ENCODE results near the gene NR2F2. TPM values are rescaled to one million over a fixed set of nuclear protein-coding genes. Genes with fewer than 3 reads are reported as not detected.

Gene NR2F2
- total and polyA plus RNA-seq, 2 donors (not counting 1 experiment from before 2014, with no cell fraction given): not detected

- ATAC-seq (ENCODE audit: low read depth): no peak
- Histone ChIP-seq H3K4me3 (ENCODE audit: control extremely low read depth in 1 of 5, extremely low read depth in 1 of 5, insufficient read depth in 1 of 5, low read depth in 2 of 5, low read length in 4 of 5) (no peak overlapping the region), H3K36me3 (replicated peaks in 1 of 2; ENCODE audit: control extremely low read depth in 1 of 2, control insufficient read depth in 1 of 2, extremely low read depth in 1 of 2, insufficient read depth in 2 of 2, low read length in 1 of 2) (no peaks in the 10 kb centered on the region), H3K4me1 (ENCODE audit: control insufficient read depth in 2 of 2, insufficient read depth in 2 of 2, low read length in 2 of 2) (peaks cover 8 to 12% of the 10 kb centered on the region in 2 donors), H3K9ac (ENCODE audit: low read length) (no peak overlapping the region), H3K9me3 (ENCODE audit: control extremely low read depth in 1 of 3, control insufficient read depth in 2 of 3, insufficient read depth in 1 of 3, low read length in 2 of 3) (peaks cover 0 to 38% (median 0%) of the 10 kb centered on the region in 3 donors), H3K79me2 (ENCODE audit: control insufficient read depth, insufficient read depth, low read length) (no peaks in the 10 kb centered on the region), H4K20me1 (ENCODE audit: control insufficient read depth, insufficient read depth, low read length, poor library complexity, severe bottlenecking) (no peaks in the 10 kb centered on the region), H3K27ac (ENCODE audit: low read length in 2 of 2) (no peak overlapping the region), H2AFZ (ENCODE audit: insufficient read depth, low read depth, low read length, poor library complexity, severe bottlenecking) (no peak overlapping the region), H3K4me2 (replicated peaks; ENCODE audit: low read depth, low read length, poor library complexity, severe bottlenecking) (no peak overlapping the region), H3K27me3 (replicated peaks in 1 of 4; ENCODE audit: control extremely low read depth in 1 of 4, control insufficient read depth in 3 of 4, insufficient read depth in 4 of 4, low read length in 3 of 4) (peaks cover 0 to 86% (median 56%) of the 10 kb centered on the region in 4 experiments)
- Mint-ChIP-seq H3K27ac (no peak overlapping the region), H3K4me3 (no peak overlapping the region), H3K27me3 (peaks cover 69% of the 10 kb centered on the region), H3K9me3 (ENCODE audit: insufficient read depth) (no peaks in the 10 kb centered on the region), H3K4me1 (peaks cover 10% of the 10 kb centered on the region)
- CTCF ChIA-PET: no interaction called here
- TF ChIP-seq CTCF (IDR thresholded peaks at IDR 0.05) (no peak), EZH2 (IDR thresholded peaks at IDR 0.05; ENCODE audit: borderline replicate concordance, insufficient read depth, low read depth, low read length, poor library complexity, severe bottlenecking) (no peak)
- DNase-seq: no peak
- POLR2A ChIA-PET: no interaction called here
- intact Hi-C loops (cut with micrococcal nuclease): no loop called here
- 8% methylated on average over 56 of the region's 56 CpGs for WGBS (ENCODE audit: insufficient coverage)
These were observed 21.5 kb downstream of the NR2F2 start for GRCh38 chr15:96351761-96352603.
